H1 (cell line): ENCODE data around the gene CEBPA. TPM values are rescaled to one million over a fixed set of nuclear protein-coding genes. Genes with fewer than 3 reads are reported as not detected.

Source experiments
- CTCF ChIA-PET: fragments of 300-600 bp; sonication (Branson Sonifier 250); formaldehyde crosslinking; loops from one replicate; lab custom pipeline; 2021; ENCODE audit not compliant: partially characterized antibody; lab: Charles Lee
- POLR2A ChIA-PET: fragments of 300-600 bp; sonication (Branson Sonifier 250); formaldehyde crosslinking; loops from one replicate; lab custom pipeline; 2021; ENCODE audit warnings: inconsistent platforms; ENCODE audit not compliant: partially characterized antibody; lab: Charles Lee
- DNase-seq, 2 experiments: peaks; one replicate each; pipeline versions ENCODE4 v3.0.0 to v3.0.0-alpha.2; 2010 to 2022; ENCODE audit warnings: low spot score in 2 of 2, low read depth in 1 of 2, mixed read lengths in 1 of 2
- FAIRE-seq: peaks from 2 replicates; lab custom pipeline; 2011; peaks lifted over from hg19 to GRCh38; lab: Jason Lieb, UNC
- H2AFZ ChIP-seq: 2 replicates; pipeline ENCODE4 v1.8.1; 2012; ENCODE audit warnings: low read length, inconsistent platforms
- H2AK5ac ChIP-seq: 2 replicates; pipeline ENCODE4 v1.6.1; 2013; ENCODE audit warnings: low read depth, low read length
- H2BK120ac ChIP-seq: replicated peaks from 2 replicates; pipeline ENCODE3; 2013; ENCODE audit warnings: low read depth, low read length, inconsistent platforms
- H2BK12ac ChIP-seq: 2 replicates; pipeline ENCODE4 v1.6.1; 2013; ENCODE audit warnings: low read depth, low read length
- H2BK15ac ChIP-seq: 2 replicates; pipeline ENCODE4 v1.6.1; 2013; ENCODE audit warnings: low read length
- H2BK20ac ChIP-seq: 2 replicates; pipeline ENCODE4 v1.6.1; 2013; ENCODE audit warnings: low read length
- H2BK5ac ChIP-seq: 2 replicates; pipeline ENCODE4 v1.6.1; 2013; ENCODE audit warnings: low read depth, low read length
- H3K14ac ChIP-seq: 2 replicates; pipeline ENCODE4 v1.6.1; 2013; ENCODE audit warnings: inconsistent platforms; ENCODE audit not compliant: insufficient read length
- H3K18ac ChIP-seq: 2 replicates; pipeline ENCODE4 v1.6.1; 2013; ENCODE audit warnings: low read length; ENCODE audit errors: extremely low read depth
- H3K23ac ChIP-seq: 2 replicates; pipeline ENCODE4 v1.6.1; 2013; ENCODE audit warnings: inconsistent platforms; ENCODE audit not compliant: insufficient read length
- H3K23me2 ChIP-seq: 2 replicates; pipeline ENCODE4 v1.6.1; 2013; ENCODE audit warnings: low read depth, low read length
- H3K27ac ChIP-seq: 2 replicates; pipeline ENCODE4 v1.6.1; 2011; ENCODE audit warnings: low read depth, low read length, inconsistent platforms
- H3K27me3 ChIP-seq, 4 experiments: replicated peaks in 1 of 4; 1 replicate in 1 of 4; 2 replicates in 3 of 4; pipeline versions ENCODE4 v1.6.1 to v1.8.1; 2011 to 2013; ENCODE audit warnings: low read length in 3 of 4, mild to moderate bottlenecking in 3 of 4, inconsistent platforms in 2 of 4, mixed read lengths in 2 of 4, moderate library complexity in 1 of 4; ENCODE audit not compliant: control insufficient read depth in 3 of 4, insufficient read depth in 3 of 4; ENCODE audit errors: extremely low read depth in 1 of 4
- H3K36me3 ChIP-seq, 4 experiments: 2 replicates each; pipeline versions ENCODE4 v1.6.1 to v1.8.1; 2011 to 2013; ENCODE audit warnings: mild to moderate bottlenecking in 4 of 4, low read length in 3 of 4, moderate library complexity in 2 of 4, control low read depth in 1 of 4, inconsistent platforms in 1 of 4; ENCODE audit not compliant: insufficient read depth in 4 of 4, control insufficient read depth in 2 of 4
- H3K4ac ChIP-seq: replicated peaks from 2 replicates; pipeline ENCODE3; 2013; ENCODE audit warnings: low read length, low read depth, mixed read lengths, inconsistent platforms; ENCODE audit not compliant: insufficient read length
- H3K4me1 ChIP-seq, 4 experiments: replicated peaks in 1 of 4; 1 replicate in 1 of 4; 2 replicates in 3 of 4; pipeline versions ENCODE4 v1.6.1 to v1.8.1; 2011 to 2013; ENCODE audit warnings: low read length in 3 of 4, inconsistent platforms in 2 of 4, mixed read lengths in 1 of 4; ENCODE audit not compliant: insufficient read depth in 4 of 4, control insufficient read depth in 3 of 4
- H3K4me2 ChIP-seq, 2 experiments: 2 replicates each; pipeline versions ENCODE4 v1.6.1 to v1.8.1; 2011 to 2013; ENCODE audit warnings: low read depth in 2 of 2, low read length in 2 of 2, control low read depth in 1 of 2, inconsistent platforms in 1 of 2, mild to moderate bottlenecking in 1 of 2; ENCODE audit not compliant: insufficient read depth in 1 of 2
- H3K4me3 ChIP-seq, 4 experiments: fragments of 200-600, 300-600 bp in 1 of 4; sonication (generic), shearing (Covaris generic), sonication (Bioruptor Twin) in 1 of 4; 2 replicates each; pipeline versions ENCODE4 v1.5.1 to v1.8.1; 2011 to 2016; ENCODE audit warnings: low read length in 4 of 4, low read depth in 3 of 4, control low read depth in 2 of 4, inconsistent platforms in 2 of 4, mild to moderate bottlenecking in 2 of 4, mixed read lengths in 1 of 4, moderate library complexity in 1 of 4; ENCODE audit not compliant: insufficient read depth in 2 of 4; ENCODE audit errors: extremely low read depth in 1 of 4
- H3K56ac ChIP-seq: replicated peaks from 2 replicates; pipeline ENCODE3; 2013; ENCODE audit warnings: low read depth, mild to moderate bottlenecking, mixed read lengths, low read length, inconsistent platforms; ENCODE audit not compliant: insufficient read length
- H3K79me1 ChIP-seq: 2 replicates; pipeline ENCODE4 v1.6.1; 2013; ENCODE audit warnings: low read depth, low read length, control low read depth
- H3K79me2 ChIP-seq, 2 experiments: 2 replicates each; pipeline versions ENCODE4 v1.6.1 to v1.8.1; 2012 to 2013; ENCODE audit warnings: low read length in 2 of 2, mild to moderate bottlenecking in 2 of 2, inconsistent platforms in 1 of 2; ENCODE audit not compliant: insufficient read depth in 2 of 2, control insufficient read depth in 1 of 2
- H3K9ac ChIP-seq, 4 experiments: replicated peaks in 1 of 4; 1 replicate in 1 of 4; 2 replicates in 3 of 4; pipeline versions ENCODE4 v1.6.1 to v1.8.1; 2011 to 2013; ENCODE audit warnings: low read depth in 3 of 4, low read length in 3 of 4, control low read depth in 2 of 4, mild to moderate bottlenecking in 2 of 4, moderate library complexity in 2 of 4, inconsistent platforms in 1 of 4; ENCODE audit errors: extremely low read depth in 1 of 4
- H3K9me3 ChIP-seq, 2 experiments: 2 replicates each; pipeline versions ENCODE4 v1.6.1 to v1.8.1; 2012 to 2013; ENCODE audit warnings: mild to moderate bottlenecking in 2 of 2, moderate library complexity in 2 of 2, control low read depth in 1 of 2, inconsistent platforms in 1 of 2, low read depth in 1 of 2, low read length in 1 of 2, mixed read lengths in 1 of 2; ENCODE audit not compliant: insufficient read depth in 2 of 2
- H4K20me1 ChIP-seq, 2 experiments: replicated peaks in 1 of 2; 2 replicates each; pipeline versions ENCODE3 to v1.8.1; 2011 to 2013; ENCODE audit warnings: inconsistent platforms in 2 of 2, low read length in 2 of 2, mild to moderate bottlenecking in 1 of 2; ENCODE audit not compliant: insufficient read depth in 2 of 2, control insufficient read depth in 1 of 2
- H4K5ac ChIP-seq: 2 replicates; pipeline ENCODE4 v1.6.1; 2013; ENCODE audit warnings: low read length, low read depth, mixed read lengths, inconsistent platforms; ENCODE audit not compliant: insufficient read length
- H4K8ac ChIP-seq: 2 replicates; pipeline ENCODE4 v1.8.0; 2013; ENCODE audit warnings: mild to moderate bottlenecking, moderate library complexity, low read length, inconsistent platforms; ENCODE audit not compliant: insufficient read depth; ENCODE audit errors: extremely low read depth
- H4K91ac ChIP-seq: replicated peaks from 2 replicates; pipeline ENCODE3; 2013; ENCODE audit warnings: low read length, mixed read lengths, inconsistent platforms; ENCODE audit not compliant: insufficient read length
- EP300 ChIP-seq, 2 experiments: IDR thresholded peaks; 1 replicate in 1 of 2; 2 replicates in 1 of 2; pipeline ENCODE4 v1.6.1; 2011 to 2012; ENCODE audit warnings: low read depth in 2 of 2, low read length in 2 of 2, mild to moderate bottlenecking in 2 of 2, borderline replicate concordance in 1 of 2, inconsistent platforms in 1 of 2, moderate library complexity in 1 of 2
- MAX ChIP-seq: IDR thresholded peaks from 2 replicates; pipeline ENCODE4 v1.6.1; 2012; ENCODE audit warnings: inconsistent platforms
- SIX5 ChIP-seq: IDR thresholded peaks from 2 replicates; pipeline ENCODE4 v1.6.1; 2011; ENCODE audit warnings: mild to moderate bottlenecking, low read depth, low read length
- SP1 ChIP-seq: IDR thresholded peaks from 2 replicates; pipeline ENCODE4 v1.6.1; 2011; ENCODE audit warnings: low read depth, low read length
- TAF7 ChIP-seq: optimal IDR thresholded peaks from 2 replicates; pipeline ENCODE3; 2011; ENCODE audit warnings: low read depth, mild to moderate bottlenecking, inconsistent platforms, low read length, moderate library complexity, borderline replicate concordance
- WGBS, 2 experiments: shearing (Covaris generic) in 1 of 2; methylation state at CpG; one replicate each; pipeline versions ENCODE4 v1.1.6 to v1.1.7; 2013 to 2015; ENCODE audit warnings: low lambda C conversion rate in 2 of 2, mixed read lengths in 2 of 2, inconsistent platforms in 1 of 2, low coverage in 1 of 2, missing lambda C conversion rate in 1 of 2; ENCODE audit not compliant: insufficient replicate concordance in 2 of 2, insufficient coverage in 1 of 2, insufficient read length in 1 of 2; ENCODE audit errors: extremely low coverage in 1 of 2, missing lambda C conversion rate in 1 of 2; 5-methylcytosine and 5-hydroxymethylcytosine counted together
- polyA plus RNA-seq, 7 experiments: library from polyadenylated mRNA; depleted of rRNA in 3 of 7; stranded (reverse) in 5 of 7; unstranded in 2 of 7; fragments of >200 nt in 5 of 7; fragments of 200-250 nt in 2 of 7; gene quantifications; 1 replicate in 5 of 7; 2 replicates in 1 of 7; 4 replicates in 1 of 7; pipeline versions ENCODE4 v1.2.1 to v1.2.3, GENCODE V29; 2011 to 2013; ENCODE audit warnings: missing spikeins in 2 of 7, mixed read lengths in 2 of 7
- total RNA-seq: library from RNA; stranded (reverse); fragmentation: NEBNext Ultra II Directional; extraction: Animal tissue kit (Norgen Biotek cat#: 25700); gene quantifications from 2 replicates; pipeline ENCODE4 v1.2.1, GENCODE V29; 2021

The CEBPA gene
- total and polyA plus RNA-seq, 2 of the 8 experiments (the other 6 are each of a cell fraction or from before 2014, with no cell fraction given) = 2.0 to 2.7 TPM

DNA sequence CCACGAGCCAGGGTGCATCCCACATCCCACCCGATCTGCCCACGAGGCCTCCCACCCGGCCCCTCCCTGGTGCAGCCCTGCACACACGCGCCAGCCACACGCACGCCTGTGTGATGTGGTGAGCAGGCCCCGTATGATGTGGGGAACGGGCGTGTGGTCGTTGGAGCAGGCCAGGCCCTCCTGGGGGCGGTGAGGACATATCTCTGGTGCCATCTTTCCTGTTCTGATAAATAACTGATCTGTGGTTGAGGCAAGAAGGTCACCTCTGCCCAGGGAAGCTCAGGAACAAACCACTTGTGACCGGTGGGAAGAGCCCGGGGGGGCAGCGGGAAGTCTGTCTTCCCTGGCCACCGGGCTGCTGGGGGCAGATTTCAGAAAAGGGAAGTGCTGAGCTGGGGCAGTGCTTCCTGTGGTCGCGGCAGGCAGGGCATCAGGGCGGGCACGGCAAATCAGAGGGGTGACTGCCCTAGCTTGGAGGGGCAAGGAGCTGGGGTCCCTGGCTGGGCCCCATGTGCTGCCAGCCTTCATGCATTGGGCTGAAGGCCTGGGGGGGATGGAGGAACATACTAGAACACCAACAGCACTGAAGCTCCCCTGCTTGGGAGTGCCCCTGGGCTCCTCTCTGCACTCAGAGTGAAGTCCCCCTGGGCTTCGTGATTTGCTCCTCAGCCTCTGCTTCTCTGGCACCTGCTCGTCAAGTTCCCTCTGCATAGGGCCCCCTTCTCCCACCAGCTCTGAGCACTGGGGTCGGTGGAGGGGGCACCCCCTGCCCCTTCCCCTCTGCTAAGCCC, 41.5 kb downstream of the CEBPA start:
- no peak overlapping the region for H2AFZ ChIP-seq
- no peaks in the 10 kb centered on the region for H4K20me1 ChIP-seq
- CTCF ChIA-PET = interaction anchor here (0.5 to 3.6 kb wide), 8 partner anchors 9 to 957 kb away, joined by 3 to 23 read pairs (median 4); no protein-coding TSS in a partner anchor

More for the DNA sequence above, 41.5 kb downstream of the CEBPA start:
- Histone ChIP-seq H3K27ac (no peak overlapping the region), H3K79me2 (no peaks in the 10 kb centered on the region), H3K23ac (no peak overlapping the region), H2BK120ac (no peak overlapping the region), H3K4ac (no peak overlapping the region), H2BK15ac (no peak overlapping the region), H3K9me3 (no peaks in the 10 kb centered on the region)
- no peak for DNase-seq
- POLR2A ChIA-PET = interaction anchor here (1.2 to 2.0 kb wide), 3 partner anchors 10 to 114 kb away, joined by 3 to 8 read pairs (median 3); no protein-coding TSS in a partner anchor
- TF ChIP-seq SIX5 = no peak
- TF ChIP-seq EP300 (IDR thresholded peaks at IDR 0.05; ENCODE audit: borderline replicate concordance in 1 of 2, low read depth in 2 of 2, low read length in 2 of 2) = no peak
- TF ChIP-seq SP1 = no peak
- TF ChIP-seq TAF7 = no peak
- TF ChIP-seq MAX = no peak
- TF ChIP-seq, all 59 proteins: peak for 0
- Histone ChIP-seq H3K36me3 (no peaks in the 10 kb centered on the region), H3K23me2 (no peaks in the 10 kb centered on the region), H4K91ac (no peak overlapping the region), H2BK5ac (no peak overlapping the region), H4K5ac (no peak overlapping the region), H3K18ac (no peak overlapping the region), H3K27me3 (no peaks in the 10 kb centered on the region), H2AK5ac (no peak overlapping the region), H3K14ac (no peak overlapping the region), H3K4me1 (peaks cover 0 to 7% (median 0%) of the 10 kb centered on the region in 4 experiments; a peak in 1 of 7 replicates), H3K56ac (no peak overlapping the region), H3K79me1 (no peaks in the 10 kb centered on the region), H2BK12ac (0 out of 2 replicates have a peak overlapping the region, but pooled peaks have one; percentile 17), H4K8ac (peak overlapping the region; percentile 9), H2BK20ac (no peak overlapping the region), H3K9ac (no peak overlapping the region), H3K4me3 (no peak overlapping the region), H3K4me2 (no peak overlapping the region)
- FAIRE-seq = no peak
- 90% methylated on average over 22 of the region's 24 CpGs; no CpG with 5 or more reads in 1 of the 2 experiments for WGBS, 2 experiments
